GM21576 (cell line): Measurements from ENCODE around the gene GPR68.
"Not testable (repeated sequence)": the region's sequence is repeated elsewhere in the genome, so short reads cannot be mapped to it uniquely, and the experiment has no call there.

Experiments used
- ATAC-seq: cut with Tn5 transposase; IDR thresholded peaks from one replicate; pipeline ENCODE4 v1.9.1; 2021; ENCODE audit warnings: mild to moderate bottlenecking, moderate library complexity; ENCODE audit not compliant: unreplicated experiment

Gene GPR68

DNA sequence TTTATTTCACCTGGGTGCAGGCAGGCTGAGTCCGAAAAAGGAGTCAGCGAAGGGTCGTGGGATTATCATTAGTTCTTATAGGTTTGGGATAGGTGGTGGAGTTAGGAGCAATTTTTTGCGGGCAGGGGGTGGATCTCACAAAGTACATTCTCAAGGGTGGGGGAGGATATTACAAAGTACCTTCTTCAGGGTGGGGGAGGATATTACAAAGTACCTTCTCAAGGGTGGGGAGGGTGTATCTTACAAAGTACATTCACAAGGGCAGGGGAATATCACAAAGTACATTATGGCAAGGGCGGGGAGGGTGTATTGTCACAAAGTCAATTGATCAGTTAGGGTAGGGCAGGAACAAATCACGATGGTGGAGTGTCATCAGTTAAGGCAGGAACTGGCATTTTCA lies 43.7 kb downstream of the GPR68 start:
- ATAC-seq = not testable (repeated sequence)

DNA sequence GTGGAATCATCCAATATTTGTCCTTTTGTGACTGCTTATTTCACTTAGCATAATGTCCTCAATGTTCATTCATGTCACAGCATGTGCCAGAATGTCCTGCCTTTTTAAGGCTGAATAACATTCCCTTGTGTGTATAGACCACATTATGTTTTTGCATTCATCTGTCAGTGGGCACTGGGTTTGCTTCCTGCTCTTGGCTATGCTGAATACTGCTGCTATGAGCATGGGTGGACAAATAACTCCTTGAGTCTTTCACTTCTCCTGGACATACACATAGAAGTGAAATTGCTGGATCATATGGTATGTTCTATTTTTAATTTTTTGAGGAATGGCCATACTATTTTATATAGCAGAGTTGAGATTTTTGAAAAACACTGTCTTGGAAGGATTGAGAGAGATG lies 46.9 kb downstream of the GPR68 start:
- no peak for ATAC-seq

DNA sequence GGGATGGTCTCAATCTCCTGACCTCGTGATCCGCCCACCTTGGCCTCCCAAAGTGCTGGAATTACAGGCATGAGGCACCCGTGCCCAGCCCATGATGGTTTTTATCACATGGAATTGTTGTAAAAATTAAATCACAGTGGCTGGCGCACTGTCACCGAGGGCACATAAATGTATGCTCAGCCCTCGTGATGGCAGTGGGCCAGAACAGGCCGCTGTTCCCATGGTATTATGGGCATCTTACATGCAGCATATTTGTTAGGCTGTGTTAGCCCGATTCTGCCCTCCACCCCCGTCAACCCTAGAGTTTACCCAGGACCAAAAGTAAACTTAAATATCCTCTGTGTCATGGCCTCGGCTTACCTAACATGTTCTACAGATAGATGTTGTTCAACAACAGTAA lies 48.6 kb downstream of the GPR68 start:
- ATAC-seq = no peak

DNA sequence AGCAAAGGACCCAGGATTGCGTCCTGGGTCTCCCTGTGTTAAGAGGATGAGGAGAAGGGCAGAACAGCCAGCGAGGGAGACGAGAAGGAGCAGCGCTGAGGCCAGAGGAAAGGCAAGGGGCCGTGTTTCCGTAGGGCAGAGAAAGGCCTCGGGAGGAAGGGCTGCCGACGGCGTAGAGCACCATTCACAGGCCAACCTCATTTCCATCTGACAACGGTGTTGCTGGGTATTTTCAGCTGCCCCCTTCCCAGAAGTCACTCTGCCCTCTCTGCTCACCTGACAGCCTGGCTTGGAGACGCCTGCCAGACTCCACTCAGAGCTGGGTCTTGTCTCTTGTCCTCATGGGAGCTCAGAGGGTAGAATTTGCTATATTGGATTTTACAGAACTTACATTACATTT lies 51.4 kb downstream of the GPR68 start:
- no peak for ATAC-seq

DNA sequence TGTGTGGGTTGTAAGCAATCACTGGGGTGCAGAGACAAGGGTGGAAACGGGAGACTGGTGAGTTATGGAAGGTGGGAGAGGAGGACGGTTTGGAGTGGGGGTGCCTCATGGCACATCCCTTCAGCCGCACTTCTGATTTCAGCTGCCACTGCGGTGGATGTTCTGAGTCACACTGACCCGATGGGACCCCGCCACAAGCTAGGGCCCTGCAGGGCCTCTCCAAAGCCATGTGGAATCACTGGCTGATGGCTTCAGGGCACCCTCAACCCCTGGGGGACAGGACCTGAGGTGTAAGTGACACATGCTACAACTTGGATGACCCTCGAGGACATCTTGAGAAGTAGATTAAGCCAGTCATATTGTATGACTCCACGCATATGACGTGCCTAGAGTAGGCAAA lies 53.7 kb downstream of the GPR68 start:
- no peak for ATAC-seq

DNA sequence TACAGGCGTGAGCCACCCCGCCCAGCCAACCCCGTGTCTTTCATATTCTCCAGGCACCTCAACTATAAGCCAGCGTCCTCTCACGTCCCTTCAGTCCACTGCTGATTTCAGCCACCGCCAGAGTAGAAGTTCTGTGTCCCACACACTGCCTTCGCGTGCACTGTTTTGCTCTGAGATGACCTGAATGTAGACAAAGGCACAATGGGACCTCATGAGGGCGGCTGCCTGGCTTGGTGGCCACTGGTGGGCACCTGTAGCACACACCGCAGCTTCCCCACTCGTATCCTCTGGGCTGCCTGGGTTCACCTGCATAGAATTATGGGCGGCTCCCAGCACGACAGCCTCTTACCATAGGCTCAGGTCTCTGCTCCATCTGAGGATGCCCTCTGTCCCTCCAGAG lies 57.2 kb downstream of the GPR68 start:
- ATAC-seq = no peak

DNA sequence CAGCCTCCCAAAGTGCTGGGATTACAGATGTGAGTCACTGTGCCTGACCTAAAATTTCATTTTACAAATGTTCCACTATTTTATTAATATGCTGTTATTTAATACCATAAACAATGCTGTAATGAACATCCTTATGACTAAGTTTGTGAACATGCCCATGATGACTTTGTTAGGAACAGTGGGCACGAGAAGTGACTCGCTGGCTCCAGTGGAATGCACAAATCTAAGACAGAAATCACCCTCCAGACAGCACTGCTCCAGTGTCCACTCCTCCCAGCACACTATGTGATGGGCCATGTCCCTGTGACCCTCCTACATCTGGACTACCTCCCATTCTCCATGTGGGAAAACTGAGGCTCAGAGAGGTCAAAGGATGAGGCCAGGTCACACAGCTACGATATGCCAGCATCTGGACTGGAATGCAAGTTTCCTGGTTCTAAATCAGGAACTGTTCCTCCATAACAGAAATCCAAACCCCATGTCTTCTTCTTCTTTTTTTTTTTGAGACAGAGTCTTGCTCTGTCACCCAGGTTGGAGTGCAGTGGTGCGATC lies 57.9 kb downstream of the GPR68 start:
- no peak for ATAC-seq

DNA sequence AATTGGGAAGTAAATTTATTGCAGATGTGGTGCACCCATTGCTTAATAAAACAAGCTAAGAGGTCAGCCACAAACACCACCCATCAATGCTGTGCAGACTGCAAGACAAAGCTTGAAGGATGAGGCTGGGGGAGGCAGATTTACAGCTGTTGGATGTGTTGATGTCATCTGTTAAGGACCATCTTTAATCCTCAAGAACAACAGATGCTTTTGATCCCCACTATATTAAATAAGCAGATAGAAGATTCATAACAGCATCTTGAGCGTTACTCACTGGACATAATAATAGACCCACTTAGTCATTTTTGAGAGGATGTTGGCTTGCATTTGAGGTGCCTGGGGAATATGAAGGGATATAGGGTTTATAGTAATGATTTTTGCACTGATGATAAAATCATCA lies 58.8 kb downstream of the GPR68 start:
- no peak for ATAC-seq

DNA sequence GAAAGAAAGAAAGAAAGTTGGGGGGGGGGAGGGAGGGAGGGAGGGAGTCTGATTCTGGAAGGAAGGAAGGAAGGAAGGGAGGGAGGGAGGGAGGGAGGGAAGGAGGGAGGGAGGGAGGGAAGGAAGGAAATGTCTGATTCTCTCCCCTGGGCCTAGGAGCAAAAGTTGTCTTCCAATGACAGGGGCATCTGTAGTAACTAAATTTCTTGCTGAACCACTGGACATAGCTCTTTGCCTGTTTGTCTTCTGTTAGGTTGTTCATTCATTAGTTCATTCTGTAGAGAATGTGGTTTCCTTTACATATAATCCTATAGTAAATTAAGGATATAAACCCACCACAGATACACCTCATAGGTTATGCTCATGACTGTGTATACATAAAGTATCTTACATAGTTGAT lies 59.9 kb downstream of the GPR68 start:
- ATAC-seq = no peak

DNA sequence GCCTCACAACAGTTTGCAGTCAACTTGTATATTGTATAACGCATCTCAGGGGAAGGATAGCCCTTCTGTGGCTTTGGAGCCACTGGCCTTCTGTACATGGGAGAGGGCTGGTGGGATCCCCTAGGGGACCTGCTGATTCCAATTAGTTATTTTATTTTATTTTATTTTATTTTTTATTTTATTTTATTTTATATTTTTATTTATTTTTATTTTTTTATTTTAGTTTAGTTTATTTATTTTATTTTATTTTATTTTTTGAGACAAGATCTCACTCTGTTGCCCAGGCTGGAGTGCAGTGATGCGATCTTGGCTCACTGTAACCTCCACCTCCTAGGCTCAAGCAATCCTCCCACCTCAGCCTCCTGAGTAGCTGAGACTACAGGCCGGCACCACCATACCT lies 61.8 kb downstream of the GPR68 start:
- ATAC-seq = not testable (repeated sequence)
